Mesodermal cell (in vitro differentiated cells): ENCODE data around the gene IRX2.

Experiments used
- H3K27ac ChIP-seq: 2 replicates; pipeline ENCODE4 v1.7.0; 2013; ENCODE audit warnings: mild to moderate bottlenecking, low read depth, low read length, moderate library complexity; ENCODE audit not compliant: severe bottlenecking
- H3K36me3 ChIP-seq: 2 replicates; pipeline ENCODE4 v1.7.1; 2013; ENCODE audit warnings: mild to moderate bottlenecking, low read length, moderate library complexity; ENCODE audit not compliant: control insufficient read depth, insufficient read depth
- H3K4me1 ChIP-seq: one replicate; pipeline ENCODE4 v1.7.1; 2013; ENCODE audit warnings: mild to moderate bottlenecking, low read length; ENCODE audit not compliant: insufficient read depth, control insufficient read depth, poor library complexity, severe bottlenecking
- H3K4me3 ChIP-seq: 2 replicates; pipeline ENCODE4 v1.7.0; 2013; ENCODE audit warnings: low read length, control low read depth, mild to moderate bottlenecking; ENCODE audit not compliant: insufficient read depth, poor library complexity, severe bottlenecking; ENCODE audit errors: extremely low read depth
- H3K9me3 ChIP-seq: 2 replicates; pipeline ENCODE4 v1.7.1; 2013; ENCODE audit warnings: mild to moderate bottlenecking, low read length, moderate library complexity; ENCODE audit not compliant: control insufficient read depth
- WGBS, 2 experiments: methylation state at CpG; one replicate each; pipeline ENCODE4 v1.1.5; 2013; ENCODE audit warnings: missing lambda C conversion rate in 2 of 2; ENCODE audit not compliant: insufficient coverage in 2 of 2; 5-methylcytosine and 5-hydroxymethylcytosine counted together

The IRX2 gene

GRCh38 chr5:2755681-2756171 lies 4.2 kb upstream of the IRX2 start:
- no peaks in the 10 kb centered on the region for H3K36me3 ChIP-seq
- H3K4me1 ChIP-seq = peaks cover 37% of the 10 kb centered on the region
- WGBS, 2 experiments = 25 to 26% methylated on average over 14 to 29 of the region's 30 CpGs
- peak overlapping the region; percentile 54 for H3K4me3 ChIP-seq
- no peak overlapping the region for H3K27ac ChIP-seq
- H3K9me3 ChIP-seq = no peaks in the 10 kb centered on the region

DNA sequence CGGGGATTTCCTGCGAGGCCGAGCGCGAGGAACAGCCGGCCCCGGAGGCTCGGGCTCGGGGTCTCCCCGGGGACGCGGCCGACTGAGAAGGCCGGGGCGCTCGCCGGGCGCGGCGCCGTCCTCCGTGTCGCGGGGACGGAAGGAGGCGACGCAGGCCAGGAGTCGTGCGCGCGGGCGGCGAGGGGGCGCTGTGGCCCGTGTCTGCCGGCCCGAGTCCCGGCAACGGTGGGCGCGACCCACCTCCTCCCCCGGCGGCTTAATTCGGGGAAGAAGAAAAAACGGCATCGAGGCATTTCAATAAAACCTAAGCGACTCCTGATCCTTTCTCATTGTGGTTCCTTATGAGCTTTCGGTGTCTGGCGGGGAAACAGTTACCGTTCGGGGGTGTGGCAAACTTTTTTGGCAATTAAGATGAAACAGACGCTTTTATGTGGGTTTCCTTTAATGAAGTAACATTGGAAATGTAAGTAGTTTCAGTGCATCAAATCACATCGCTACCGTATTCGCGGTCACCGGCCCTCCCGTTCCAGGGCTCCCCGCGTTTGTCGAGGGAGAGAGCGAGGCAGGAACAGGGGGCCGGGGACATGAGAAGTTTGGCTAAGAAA lies 3.7 kb upstream of the IRX2 start:
- H3K4me3 ChIP-seq = peak overlapping the region; percentile 11
- 11 to 14% methylated on average over 41 to 58 of the region's 63 CpGs for WGBS, 2 experiments
- H3K27ac ChIP-seq = no peak overlapping the region
- H3K9me3 ChIP-seq = no peaks in the 10 kb centered on the region
- peaks cover 37% of the 10 kb centered on the region for H3K4me1 ChIP-seq
- H3K36me3 ChIP-seq = no peaks in the 10 kb centered on the region

DNA sequence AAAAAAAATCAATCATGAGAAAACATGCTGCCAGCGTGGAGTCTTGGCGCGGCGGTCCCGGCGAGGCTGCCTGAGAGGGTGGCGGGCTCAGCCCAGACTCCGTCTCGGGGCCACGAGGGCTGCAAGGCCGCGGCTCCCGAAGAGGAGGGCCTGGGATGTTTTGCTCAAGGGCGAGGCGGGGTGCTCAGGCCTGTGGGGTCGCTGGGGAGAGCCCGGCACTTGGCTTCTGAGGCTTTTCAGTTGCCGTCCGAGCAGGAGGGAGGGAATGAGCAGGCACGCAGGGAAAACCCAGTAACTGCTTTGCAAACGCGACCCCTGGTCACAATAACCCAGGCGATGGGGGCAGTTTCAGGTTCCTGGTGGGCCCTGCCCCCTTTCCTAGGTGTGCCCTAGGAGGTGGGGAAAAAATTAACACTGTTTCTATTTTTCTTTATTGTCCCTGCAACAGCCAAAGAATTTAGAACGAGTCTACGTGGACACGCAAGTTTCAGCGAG lies 3.2 kb upstream of the IRX2 start:
- WGBS, 2 experiments = 15 to 16% methylated on average over 14 to 18 of the region's 27 CpGs
- peak overlapping the region; percentile 11 for H3K4me3 ChIP-seq
- H3K4me1 ChIP-seq = peaks cover 39% of the 10 kb centered on the region
- peaks cover 2% of the 10 kb centered on the region for H3K36me3 ChIP-seq
- no peak overlapping the region for H3K27ac ChIP-seq
- no peaks in the 10 kb centered on the region for H3K9me3 ChIP-seq

DNA sequence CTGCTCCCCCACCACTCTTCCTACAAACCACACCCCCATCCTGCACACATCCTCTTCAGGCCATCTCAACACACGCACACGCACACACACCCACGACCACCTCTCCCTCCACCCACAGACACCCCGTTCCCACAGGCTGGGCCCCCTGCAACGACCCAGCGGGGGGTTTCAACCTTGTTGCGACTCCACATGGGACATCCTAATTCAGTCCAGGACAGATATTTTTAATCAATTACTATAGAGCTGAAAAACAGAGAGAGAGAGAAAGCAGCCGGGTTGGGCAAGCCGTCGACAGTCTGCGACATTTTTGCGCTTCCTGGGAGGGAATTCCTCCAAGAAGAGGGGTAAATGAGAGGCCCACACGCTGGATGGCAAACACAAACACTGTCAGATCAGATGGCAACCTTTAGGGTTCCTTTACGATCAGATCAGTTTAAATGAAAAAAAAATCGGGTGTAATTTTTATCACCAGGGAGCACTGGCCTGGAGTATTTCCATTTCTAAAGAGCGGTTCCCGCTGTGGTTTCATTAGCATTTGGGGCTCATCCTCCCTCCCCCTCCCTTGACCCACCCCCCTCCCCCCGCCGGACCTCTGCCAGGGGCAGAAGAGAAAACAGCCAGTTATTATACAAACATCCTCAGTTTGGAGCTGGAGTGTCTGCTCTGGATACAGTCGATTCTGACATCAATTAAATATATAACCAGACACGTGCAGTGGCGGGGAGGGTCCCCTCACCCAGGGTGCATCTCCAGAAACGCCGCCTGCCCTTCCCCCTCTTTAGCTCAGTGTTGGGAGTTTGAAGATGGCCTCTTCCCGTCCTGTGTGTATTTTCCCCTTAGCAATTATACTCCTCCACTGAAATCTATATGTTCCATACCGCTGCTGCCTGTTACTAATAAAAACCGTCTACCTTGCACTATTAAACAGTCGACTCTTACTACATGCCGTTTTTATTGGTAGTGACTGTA lies 2.3 kb upstream of the IRX2 start:
- Histone ChIP-seq H3K27ac (no peak overlapping the region), H3K4me3 (no peak overlapping the region), H3K9me3 (no peaks in the 10 kb centered on the region), H3K36me3 (peaks cover 9% of the 10 kb centered on the region), H3K4me1 (peaks cover 38% of the 10 kb centered on the region)
- WGBS, 2 experiments = 1 to 6% methylated on average over 15 to 17 of the region's 29 CpGs

GRCh38 chr5:2752821-2753439 lies 1.5 kb upstream of the IRX2 start:
- WGBS, 2 experiments = 5% methylated on average over 19 to 30 of the region's 34 CpGs
- Histone ChIP-seq H3K4me3 (peak overlapping the region; percentile 41), H3K9me3 (no peaks in the 10 kb centered on the region)

DNA sequence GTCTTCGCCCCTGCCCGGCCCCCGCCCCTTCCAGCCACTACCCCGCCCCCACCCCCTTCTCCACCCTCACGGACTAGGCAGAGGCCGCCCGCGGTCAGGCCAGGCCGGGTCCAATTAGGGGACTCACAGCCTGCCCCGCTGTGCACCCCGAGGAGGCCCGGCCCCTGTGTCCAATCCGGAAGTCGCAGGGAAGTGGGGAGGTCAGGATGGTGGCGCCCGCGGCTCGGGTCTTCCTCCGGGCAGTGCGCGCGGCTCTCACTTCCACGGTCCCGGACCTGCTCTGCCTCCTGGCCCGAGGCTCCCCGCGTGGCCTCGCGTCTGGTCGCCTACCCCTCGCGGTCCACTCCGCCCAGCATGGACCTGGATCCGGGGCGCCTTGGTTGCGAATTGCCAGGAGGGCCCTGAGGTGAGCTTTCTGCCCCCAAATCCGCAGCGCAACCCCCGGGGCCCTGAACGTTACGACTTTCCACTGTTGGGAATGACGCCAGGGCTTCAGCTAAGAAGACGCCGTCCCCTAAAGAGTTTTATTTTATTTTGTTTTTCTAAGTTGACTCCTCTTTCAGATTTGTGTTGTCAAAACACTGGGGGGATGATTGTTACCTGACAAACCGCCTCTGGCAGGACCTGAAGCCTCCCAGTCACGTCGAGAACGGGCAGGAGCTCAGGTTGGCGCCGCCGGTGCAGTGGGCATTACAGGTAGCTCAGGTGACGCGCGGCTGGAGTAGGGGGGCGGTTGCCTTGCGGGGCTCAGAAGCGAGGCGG lies 763 bp upstream of the IRX2 start:
- Histone ChIP-seq H3K27ac (no peak overlapping the region), H3K9me3 (no peaks in the 10 kb centered on the region), H3K36me3 (peaks cover 14% of the 10 kb centered on the region), H3K4me1 (peaks cover 25% of the 10 kb centered on the region), H3K4me3 (peak overlapping the region; percentile 41)
- 1 to 2% methylated on average over 40 to 42 of the region's 58 CpGs for WGBS, 2 experiments

More at GRCh38 chr5:2752821-2753439, 1.5 kb upstream of the IRX2 start:
- Histone ChIP-seq H3K4me1 (peaks cover 32% of the 10 kb centered on the region), H3K36me3 (peaks cover 13% of the 10 kb centered on the region), H3K27ac (no peak overlapping the region)

- H3K4me1 ChIP-seq = peaks cover 17% of the 10 kb centered on the region
- WGBS, 2 experiments = 0 to 1% methylated on average over 78 of the region's 110 CpGs
- H3K9me3 ChIP-seq = no peaks in the 10 kb centered on the region
- H3K36me3 ChIP-seq = peaks cover 19% of the 10 kb centered on the region
- peak overlapping the region; percentile 61 for H3K4me3 ChIP-seq
- H3K27ac ChIP-seq = peak overlapping the region; percentile 29
These were observed 566 bp downstream of the IRX2 start for GRCh38 chr5:2750758-2751464.

DNA sequence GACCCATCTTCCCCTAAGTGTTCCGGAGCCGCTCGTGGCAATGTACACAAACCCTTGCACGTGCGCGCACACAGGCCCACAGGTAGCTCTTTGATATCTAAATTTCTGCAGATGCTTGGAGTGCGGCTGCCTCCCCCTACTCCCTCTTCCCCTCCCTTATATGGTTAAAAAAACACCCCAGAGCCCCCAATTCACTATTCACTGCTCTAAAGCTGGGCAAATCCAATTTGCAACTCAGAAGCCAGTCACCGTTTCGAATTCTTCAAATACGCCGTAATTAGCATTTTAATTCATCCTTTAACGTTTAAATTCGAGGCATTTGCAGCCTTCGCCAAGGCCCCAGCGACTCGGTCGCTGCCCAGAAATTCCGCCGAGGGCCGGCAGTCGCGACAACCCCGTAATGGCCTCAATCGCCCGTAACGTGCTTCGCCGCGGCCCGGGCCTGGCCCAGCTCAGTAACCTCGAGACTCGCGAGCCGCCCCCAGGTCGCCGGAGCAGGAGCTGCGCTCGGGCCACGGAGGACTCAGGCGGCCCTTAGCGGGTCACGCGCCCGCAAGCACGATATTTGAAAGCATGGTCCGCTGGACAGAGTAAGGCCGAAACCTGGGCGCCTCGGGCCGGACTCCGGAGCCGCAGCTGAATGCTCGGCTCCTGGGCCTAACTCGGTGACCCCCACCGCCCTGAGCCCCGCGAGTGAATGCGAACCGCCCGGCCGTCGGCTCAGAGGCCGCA lies 1.3 kb downstream of the IRX2 start:
- H3K27ac ChIP-seq = no peak overlapping the region
- H3K9me3 ChIP-seq = no peaks in the 10 kb centered on the region
- peaks cover 14% of the 10 kb centered on the region for H3K4me1 ChIP-seq
- peaks cover 19% of the 10 kb centered on the region for H3K36me3 ChIP-seq
- WGBS, 2 experiments = 3 to 4% methylated on average over 63 of the region's 63 CpGs
- H3K4me3 ChIP-seq = peak overlapping the region; percentile 61

GRCh38 chr5:2749514-2750025 lies 1.9 kb downstream of the IRX2 start:
- Histone ChIP-seq H3K36me3 (peaks cover 19% of the 10 kb centered on the region), H3K4me1 (peaks cover 10% of the 10 kb centered on the region), H3K4me3 (peak overlapping the region; percentile 61), H3K27ac (no peak overlapping the region), H3K9me3 (no peaks in the 10 kb centered on the region)
- 63 to 68% methylated on average over 39 to 44 of the region's 45 CpGs for WGBS, 2 experiments
